ENCODE results near the gene SGIP1. TPM values are rescaled to one million over a fixed set of nuclear protein-coding genes. Genes with fewer than 3 reads are reported as not detected.

The SGIP1 gene
- total and polyA plus RNA-seq, 2 of the 8 experiments (the other 6 are each of a cell fraction or from before 2014, with no cell fraction given), result 1.4 to 2.1 TPM

DNA sequence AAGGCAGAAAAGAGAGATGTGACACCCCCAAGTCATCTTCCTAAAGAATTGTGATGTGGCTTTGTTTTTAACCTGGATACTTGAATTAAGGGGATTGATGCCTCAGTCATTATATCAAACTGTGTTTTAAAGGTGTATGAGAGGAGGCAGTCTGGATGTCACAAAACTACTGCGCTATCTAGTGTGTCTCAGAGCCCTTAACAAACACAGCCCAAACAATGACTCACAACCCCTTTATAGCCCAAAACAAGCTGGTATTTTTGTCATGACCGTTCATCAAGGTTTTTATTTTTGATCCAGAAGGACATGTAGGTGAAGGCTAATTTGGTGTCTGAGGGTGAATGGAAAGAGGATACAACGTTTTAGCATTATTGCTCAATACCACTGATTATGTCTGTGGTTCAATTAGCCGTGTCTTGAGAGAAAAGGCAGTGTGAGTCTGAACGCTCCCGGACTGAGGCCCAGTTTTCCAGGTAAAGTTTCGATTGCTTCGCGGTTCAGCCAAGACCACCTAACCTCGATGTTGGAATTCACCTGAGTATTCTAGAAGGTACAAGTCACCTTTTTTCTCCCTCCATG, 71.6 kb downstream of the SGIP1 start:
- H3K4me2 ChIP-seq (ENCODE audit: insufficient read depth in 1 of 2, low read depth in 2 of 2, low read length in 2 of 2), result no peak overlapping the region
- H4K91ac ChIP-seq (replicated peaks; ENCODE audit: insufficient read length, low read length), result no peak overlapping the region
- no peaks in the 10 kb centered on the region for H3K79me1 ChIP-seq (ENCODE audit: low read depth, low read length)
- no peak overlapping the region for H2AK5ac ChIP-seq (ENCODE audit: low read depth, low read length)
- POLR2A ChIA-PET (ENCODE audit: partially characterized antibody), result no interaction called here
- H3K79me2 ChIP-seq (ENCODE audit: control insufficient read depth in 1 of 2, insufficient read depth in 2 of 2, low read length in 2 of 2), result no peaks in the 10 kb centered on the region
- H3K23ac ChIP-seq (ENCODE audit: insufficient read length), result no peak overlapping the region
- CTCF ChIA-PET (ENCODE audit: partially characterized antibody), result interaction anchor here (1.1 to 4.6 kb wide), 3 partner anchors 11 to 121 kb away, joined by 3 to 26 read pairs (median 3); no protein-coding TSS in a partner anchor
- H3K27me3 ChIP-seq (replicated peaks in 1 of 4; ENCODE audit: control insufficient read depth in 3 of 4, extremely low read depth in 1 of 4, insufficient read depth in 3 of 4, low read length in 3 of 4), result no peaks in the 10 kb centered on the region
- no peaks in the 10 kb centered on the region for H3K23me2 ChIP-seq (ENCODE audit: low read depth, low read length)
- no peak overlapping the region for H2BK120ac ChIP-seq (replicated peaks; ENCODE audit: low read depth, low read length)
- H3K36me3 ChIP-seq (ENCODE audit: control insufficient read depth in 2 of 4, insufficient read depth in 4 of 4, low read length in 3 of 4), result no peaks in the 10 kb centered on the region
- H4K20me1 ChIP-seq (replicated peaks in 1 of 2; ENCODE audit: control insufficient read depth in 1 of 2, insufficient read depth in 2 of 2, low read length in 2 of 2), result no peaks in the 10 kb centered on the region
- H3K18ac ChIP-seq (ENCODE audit: extremely low read depth, low read length), result no peak overlapping the region
- H3K4me1 ChIP-seq (replicated peaks in 1 of 4; ENCODE audit: control insufficient read depth in 3 of 4, insufficient read depth in 4 of 4, low read length in 3 of 4), result no peaks in the 10 kb centered on the region
- H2BK5ac ChIP-seq (ENCODE audit: low read depth, low read length), result no peak overlapping the region
- no peak for FAIRE-seq
- H4K5ac ChIP-seq (ENCODE audit: insufficient read length, low read depth, low read length), result no peak overlapping the region
- H2BK15ac ChIP-seq (ENCODE audit: low read length), result no peak overlapping the region
- no peaks in the 10 kb centered on the region for H3K9me3 ChIP-seq (ENCODE audit: insufficient read depth in 2 of 2, low read depth in 1 of 2, low read length in 1 of 2)
- no peak overlapping the region for H3K9ac ChIP-seq (replicated peaks in 1 of 4; ENCODE audit: extremely low read depth in 1 of 4, low read depth in 3 of 4, low read length in 3 of 4)
- H3K27ac ChIP-seq (ENCODE audit: low read depth, low read length), result no peak overlapping the region
- no peak overlapping the region for H3K56ac ChIP-seq (replicated peaks; ENCODE audit: insufficient read length, low read depth, low read length)
- H4K8ac ChIP-seq (ENCODE audit: extremely low read depth, insufficient read depth, low read length), result no peak overlapping the region
- DNase-seq (ENCODE audit: low read depth in 1 of 2, low spot score in 2 of 2), result no peak
- H2BK12ac ChIP-seq (ENCODE audit: low read depth, low read length), result no peak overlapping the region
- H3K14ac ChIP-seq (ENCODE audit: insufficient read length), result no peak overlapping the region
- no peak overlapping the region for H3K4me3 ChIP-seq (ENCODE audit: extremely low read depth in 1 of 4, insufficient read depth in 2 of 4, low read depth in 3 of 4, low read length in 4 of 4)
- H2BK20ac ChIP-seq (ENCODE audit: low read length), result no peak overlapping the region
- H2AFZ ChIP-seq (ENCODE audit: low read length), result no peak overlapping the region
- no peak for TF ChIP-seq CHD1 (IDR thresholded peaks at IDR 0.05; ENCODE audit: low read depth, low read length)
- no peak for TF ChIP-seq HDAC6 (IDR thresholded peaks at IDR 0.05; ENCODE audit: low read depth, low read length)
- H3K4ac ChIP-seq (replicated peaks; ENCODE audit: insufficient read length, low read depth, low read length), result no peak overlapping the region
- WGBS, 2 experiments (ENCODE audit: extremely low coverage in 1 of 2, insufficient coverage in 1 of 2, insufficient read length in 1 of 2, insufficient replicate concordance in 2 of 2, low coverage in 1 of 2, low lambda C conversion rate in 2 of 2, missing lambda C conversion rate in 1 of 2), result 92% methylated on average over 10 of the region's 10 CpGs; no CpG with 5 or more reads in 1 of the 2 experiments
